HepG2 (cell line): Measurements from ENCODE around the gene PMEPA1. TPM values are rescaled to one million over a fixed set of nuclear protein-coding genes. Genes with fewer than 3 reads are reported as not detected.
"Not testable (repeated sequence)": the region's sequence is repeated elsewhere in the genome, so short reads cannot be mapped to it uniquely, and the experiment has no call there.

Experiments used
- ATAC-seq: fragments of 200-7000 bp; cut with Tn5 transposase; 3 replicates; pipeline ENCODE4 v1.9.1; 2020; ENCODE audit warnings: mild to moderate bottlenecking, moderate library complexity
- BruUV-seq: library from RNA; stranded (reverse); fragments of 400-500 nt; replicated peaks from 2 replicates; lab custom pipeline; 2021; lab: Mats Ljungman, UMichigan
- CTCF ChIA-PET: fragments of 300-600 bp; formaldehyde crosslinking; extraction: SDS; loops from one replicate; lab custom pipeline; 2021; ENCODE audit warnings: low total read pairs, inconsistent platforms, low intra/inter-chr PET ratio; lab: Yijun Ruan, JAX
- POLR2A ChIA-PET: fragments of 350-600 bp; sonication (Branson Sonifier 250); formaldehyde crosslinking; loops from one replicate; lab custom pipeline; 2020; ENCODE audit warnings: antibody characterized with exemption, inconsistent platforms; lab: Yijun Ruan, JAX
- DNase-seq: peaks from one replicate; pipeline ENCODE4 v3.0.0-alpha.2; 2015; ENCODE audit warnings: low spot score
- FAIRE-seq: peaks from 3 replicates; lab custom pipeline; 2011; peaks lifted over from hg19 to GRCh38; lab: Jason Lieb, UNC
- H2AFZ ChIP-seq: one replicate; pipeline ENCODE4 v1.6.1; 2011; ENCODE audit warnings: low read length, inconsistent platforms
- H3K27ac ChIP-seq: fragments of 300-600 bp; 3 replicates; pipeline ENCODE4 v1.8.0; 2011; ENCODE audit warnings: mixed run types, mild to moderate bottlenecking, mixed read lengths, low read length, inconsistent platforms; ENCODE audit not compliant: insufficient read depth; ENCODE audit errors: extremely low read length
- H3K27me3 ChIP-seq, 2 experiments: fragments of 200-600 bp in 1 of 2; 2 replicates in 1 of 2; 3 replicates in 1 of 2; pipeline versions ENCODE4 v1.6.0 to v1.8.0; 2011; ENCODE audit warnings: low read length in 2 of 2, mild to moderate bottlenecking in 2 of 2, moderate library complexity in 2 of 2, inconsistent platforms in 1 of 2; ENCODE audit not compliant: insufficient read depth in 2 of 2, control insufficient read depth in 1 of 2
- H3K36me3 ChIP-seq, 2 experiments: fragments of 200-600 bp in 1 of 2; replicated peaks in 1 of 2; 2 replicates in 1 of 2; 3 replicates in 1 of 2; pipeline versions ENCODE4 v1.5.1 to v1.8.0; 2011; ENCODE audit warnings: low read length in 2 of 2, inconsistent platforms in 1 of 2; ENCODE audit not compliant: insufficient read depth in 2 of 2, control insufficient read depth in 1 of 2
- H3K4me1 ChIP-seq: 2 replicates; pipeline ENCODE4 v1.5.1; 2012; ENCODE audit warnings: low read length, inconsistent platforms; ENCODE audit not compliant: insufficient read depth
- H3K4me2 ChIP-seq: 2 replicates; pipeline ENCODE4 v1.6.0; 2011; ENCODE audit warnings: low read depth, low read length, inconsistent platforms
- H3K4me3 ChIP-seq, 3 experiments: fragments of 200-600 bp in 1 of 3; sonication (generic), shearing (Covaris generic) in 1 of 3; replicated peaks in 1 of 3; 2 replicates each; pipeline ENCODE4 v1.5.1; 2011 to 2016; ENCODE audit warnings: low read length in 3 of 3, inconsistent platforms in 2 of 3, low read depth in 2 of 3, mild to moderate bottlenecking in 2 of 3, control low read depth in 1 of 3, mixed read lengths in 1 of 3; ENCODE audit not compliant: insufficient read depth in 1 of 3
- H3K79me2 ChIP-seq: one replicate; pipeline ENCODE4 v1.6.1; 2011; ENCODE audit warnings: low read length, inconsistent platforms; ENCODE audit not compliant: insufficient read depth
- H3K9ac ChIP-seq: 2 replicates; pipeline ENCODE4 v1.6.0; 2011; ENCODE audit warnings: mild to moderate bottlenecking, low read depth, low read length, inconsistent platforms; ENCODE audit not compliant: insufficient read depth
- H3K9me3 ChIP-seq: 2 replicates; pipeline ENCODE4 v1.5.1; 2012; ENCODE audit warnings: mild to moderate bottlenecking, low read length
- H4K20me1 ChIP-seq: 2 replicates; pipeline ENCODE4 v1.6.0; 2011; ENCODE audit warnings: inconsistent platforms, mild to moderate bottlenecking, low read length, moderate library complexity; ENCODE audit not compliant: insufficient read depth
- ARID3A ChIP-seq: IDR thresholded peaks from 2 replicates; pipeline ENCODE4 v1.6.1; 2012; ENCODE audit warnings: low read depth, low read length, improper control_type of control experiment
- NFYB ChIP-seq: sonication (generic); formaldehyde crosslinking; IDR thresholded peaks from 2 replicates; pipeline ENCODE4 v1.4.0; 2020; ENCODE audit warnings: missing genetic modification reagents
- USF2 ChIP-seq, 2 experiments: sonication (generic) in 1 of 2; formaldehyde crosslinking in 1 of 2; IDR thresholded peaks; 2 replicates each; pipeline versions ENCODE4 v1.5.1 to v1.6.1; 2011 to 2020; ENCODE audit warnings: borderline replicate concordance in 1 of 2, low read depth in 1 of 2, low read length in 1 of 2, mild to moderate bottlenecking in 1 of 2, missing genetic modification reagents in 1 of 2, moderate library complexity in 1 of 2
- ZMYM2 ChIP-seq: sonication (generic); formaldehyde crosslinking; IDR thresholded peaks from 2 replicates; pipeline ENCODE4 v1.8.0; 2022; ENCODE audit warnings: mild to moderate bottlenecking, missing genetic modification reagents
- WGBS: methylation state at CpG from one replicate; pipeline ENCODE4 v1.1.6; 2017; ENCODE audit warnings: low lambda C conversion rate; 5-methylcytosine and 5-hydroxymethylcytosine counted together
- in situ Hi-C: cut with HindIII; loops from 2 replicates; pipeline ENCODE4 v1.10.0; 2017; ENCODE audit warnings: low pct_unique_long_range_greater_than_20kb; ENCODE audit not compliant: extremely low pct_ligation_motif_present
- intact Hi-C: fragments of 100-400 bp; cut with micrococcal nuclease; formaldehyde crosslinking; loops from one replicate; pipeline ENCODE4 v1.10.0; 2022; ENCODE audit not compliant: unreplicated experiment
- polyA plus RNA-seq, 8 experiments: library from polyadenylated mRNA; depleted of rRNA in 3 of 8; stranded (reverse) in 7 of 8; unstranded in 1 of 8; fragments of >200 nt; fragmentation: Illumina TruSeq in 4 of 8; extraction: Trizol in 4 of 8; gene quantifications; 2 replicates each; pipeline versions ENCODE4 v1.2.1 to v1.2.3, GENCODE V29; 2011 to 2016; ENCODE audit warnings: low read depth in 4 of 8, missing spikeins in 1 of 8, mixed read lengths in 1 of 8; ENCODE audit not compliant: insufficient read depth in 1 of 8
- total RNA-seq, 5 experiments: library from RNA; depleted of rRNA; stranded (reverse); fragments of >200 nt; fragmentation: Illumina TruSeq; extraction: Trizol; gene quantifications; 2 replicates each; pipeline ENCODE4 v1.2.3, GENCODE V29; 2016; ENCODE audit warnings: low read depth in 1 of 5

The PMEPA1 gene
- total and polyA plus RNA-seq, 2 of the 13 experiments (the other 11 are each of a cell fraction or from before 2014, with no cell fraction given): not detected

DNA sequence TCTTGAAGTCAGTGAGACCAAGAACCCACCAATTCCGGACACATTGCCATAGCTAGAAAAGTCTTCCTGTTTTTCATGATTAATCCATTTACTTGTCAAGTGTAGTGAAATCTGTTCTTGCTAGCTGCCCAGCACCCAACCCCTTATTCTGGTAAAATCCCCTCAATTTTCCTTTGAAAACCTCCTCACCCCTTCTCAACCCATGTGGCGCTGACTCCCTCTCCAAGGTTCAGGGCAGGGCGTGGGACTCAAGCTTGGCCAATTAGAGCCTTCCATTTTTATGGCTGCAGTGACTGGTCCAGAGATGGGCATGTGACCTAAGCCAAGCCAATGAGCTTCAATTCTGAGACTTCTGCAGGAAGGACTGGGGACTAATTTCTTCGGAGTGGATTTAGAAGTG is 79.8 kb downstream of the PMEPA1 start (continued):
- no peak for TF ChIP-seq USF2 (IDR thresholded peaks at IDR 0.05; ENCODE audit: low read depth, low read length)
- TF ChIP-seq USF2 (CRISPR knock-in tag; IDR thresholded peaks at IDR 0.05; ENCODE audit: borderline replicate concordance): no peak
- TF ChIP-seq ARID3A: no peak
- TF ChIP-seq ZMYM2 (CRISPR knock-in tag): no peak

DNA sequence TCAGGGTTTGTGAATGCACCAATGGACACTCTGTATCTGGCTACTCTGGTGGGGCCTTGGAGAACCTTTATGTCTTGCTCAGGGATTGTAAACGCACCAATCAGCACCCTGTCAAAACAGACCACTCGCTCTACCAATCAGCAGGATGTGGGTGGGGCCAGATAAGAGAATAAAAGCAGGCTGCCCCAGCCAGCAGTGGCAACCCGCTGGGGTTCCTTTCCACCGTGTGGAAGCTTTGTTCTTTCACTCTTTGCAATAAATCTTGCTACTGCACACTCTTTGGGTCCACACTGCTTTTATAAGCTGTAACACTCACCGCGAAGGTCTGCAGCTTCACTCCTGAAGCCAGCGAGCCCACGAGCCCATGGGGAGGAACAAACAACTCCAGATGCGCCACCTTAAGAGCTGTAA is 80.3 kb downstream of the PMEPA1 start:
- ATAC-seq, in situ Hi-C loops, BruUV-seq, H3K4me2 ChIP-seq, H3K4me3 ChIP-seq: not testable (repeated sequence)
- 16% methylated on average over 9 of the region's 9 CpGs for WGBS
- TF ChIP-seq NFYB (CRISPR knock-in tag): 0 out of 2 replicates have a peak, but pooled peaks have one; percentile 21
- TF ChIP-seq, all 625 proteins: peak for 1; not testable (repeated sequence) for 624
- H2AFZ ChIP-seq, H3K36me3 ChIP-seq, FAIRE-seq, intact Hi-C loops, DNase-seq, CTCF ChIA-PET, H3K79me2 ChIP-seq, H3K27ac ChIP-seq, H3K9ac ChIP-seq, H3K9me3 ChIP-seq, H3K4me1 ChIP-seq, POLR2A ChIA-PET, H4K20me1 ChIP-seq: not testable (repeated sequence)
- peaks cover 0 to 27% of the 10 kb centered on the region in 2 experiments; a peak in 3 of 5 replicates for H3K27me3 ChIP-seq

DNA sequence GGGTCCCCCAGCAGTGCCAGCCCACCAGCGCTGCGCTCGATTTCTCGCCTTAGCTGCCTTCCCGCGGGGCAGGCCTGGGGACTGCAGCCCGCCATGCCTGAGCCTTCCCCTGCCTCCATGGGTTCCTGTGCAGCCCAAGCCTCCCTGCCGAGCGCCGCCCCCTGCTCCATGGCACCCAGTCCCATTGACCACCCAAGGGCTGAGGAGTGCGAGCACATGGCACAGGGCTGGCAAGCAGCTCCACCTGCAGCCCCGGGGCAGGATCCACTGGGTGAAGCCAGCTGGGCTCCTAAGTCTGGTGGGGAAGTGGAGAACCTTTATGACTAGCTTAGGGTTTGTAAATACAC is 80.9 kb downstream of the PMEPA1 start:
- WGBS: 70% methylated on average over 9 of the region's 12 CpGs
- BruUV-seq, POLR2A ChIA-PET: not testable (repeated sequence)

More for the DNA sequence above, 80.9 kb downstream of the PMEPA1 start:
- CTCF ChIA-PET, in situ Hi-C loops, H3K4me1 ChIP-seq, H3K4me3 ChIP-seq, ATAC-seq, H3K4me2 ChIP-seq, DNase-seq, H3K9me3 ChIP-seq, H3K27ac ChIP-seq, FAIRE-seq, H3K79me2 ChIP-seq, H3K9ac ChIP-seq, H4K20me1 ChIP-seq, H2AFZ ChIP-seq, intact Hi-C loops, H3K36me3 ChIP-seq: not testable (repeated sequence)
- peaks cover 0 to 27% of the 10 kb centered on the region in 2 experiments; a peak in 3 of 5 replicates for H3K27me3 ChIP-seq
